DMS79 (cell line): ENCODE measurements around the gene GTPBP1.

Source experiments
- DNase-seq: peaks from one replicate; lab custom pipeline; 2025; lab: John Stamatoyannopoulos, UW

Gene GTPBP1

DNA sequence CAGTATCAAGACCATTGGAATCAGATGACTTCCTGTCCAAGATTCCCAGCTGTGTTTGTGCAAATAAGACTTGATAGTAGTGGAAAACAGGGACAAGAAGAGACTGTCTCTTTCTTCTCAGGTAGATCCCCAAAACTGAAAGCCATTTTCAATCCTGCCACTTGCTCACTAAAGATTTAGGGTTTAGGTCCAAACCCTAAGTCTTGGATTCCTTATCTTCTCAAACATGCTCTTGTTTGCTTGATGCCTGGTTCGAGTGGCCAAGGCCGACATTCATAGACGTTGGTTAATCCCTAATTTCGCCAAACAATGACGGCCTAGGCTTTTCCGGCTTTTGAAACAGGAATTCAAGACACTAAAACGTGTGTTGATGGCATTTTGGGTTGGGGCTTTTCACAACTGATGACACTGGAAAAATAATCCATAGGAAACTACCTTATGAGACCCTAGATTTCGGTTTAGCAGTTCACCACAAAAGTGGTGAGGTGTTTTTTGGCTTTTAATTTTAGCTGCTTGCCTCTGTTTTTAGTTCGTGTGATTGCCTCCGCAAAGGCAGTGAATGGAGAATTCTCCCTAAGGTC lies 1.0 kb upstream of the GTPBP1 start:
- no peak for DNase-seq

GRCh38 chr22:38706101-38706900 lies 557 bp downstream of the GTPBP1 start:
- DNase-seq = no peak

DNA sequence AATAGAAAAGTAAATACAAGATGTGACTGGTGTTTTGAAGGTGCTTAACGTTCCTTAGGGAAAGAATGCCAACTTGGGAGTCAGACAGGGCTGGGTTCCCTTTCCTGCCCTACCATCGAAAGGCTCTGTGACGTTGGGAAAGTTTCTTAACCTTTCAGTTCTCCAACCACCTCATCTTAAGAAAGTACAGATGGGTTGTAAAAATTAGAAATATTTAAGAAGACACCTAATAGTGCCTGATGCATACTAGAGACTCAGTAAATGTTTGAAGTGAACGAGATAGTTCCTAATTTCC lies 1.1 kb downstream of the GTPBP1 start:
- no peak for DNase-seq

- no peak for DNase-seq
Observed at GRCh38 chr22:38707346-38707745, 1.6 kb downstream of the GTPBP1 start.

GRCh38 chr22:38707984-38708383 lies 2.2 kb downstream of the GTPBP1 start:
- no peak for DNase-seq

DNA sequence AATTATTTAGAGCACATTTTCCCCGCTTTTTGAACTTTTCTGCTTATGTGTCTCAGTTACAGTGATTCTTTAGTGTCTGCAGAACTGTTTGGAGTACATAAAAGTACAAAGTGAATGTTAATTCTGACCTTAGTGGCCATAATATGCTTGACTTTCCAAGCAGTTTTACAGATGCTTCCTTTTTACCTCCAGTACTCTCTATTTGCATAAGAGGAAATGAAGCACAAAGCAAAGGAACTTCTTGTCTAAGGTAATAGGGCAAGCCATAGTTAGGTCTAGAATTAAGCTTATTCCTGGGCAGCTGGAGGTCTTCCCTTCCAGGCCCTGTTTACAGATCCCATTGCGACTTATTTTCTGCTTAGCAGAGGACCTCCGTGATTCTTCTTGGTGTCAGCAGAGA lies 3.6 kb downstream of the GTPBP1 start:
- no peak for DNase-seq

DNA sequence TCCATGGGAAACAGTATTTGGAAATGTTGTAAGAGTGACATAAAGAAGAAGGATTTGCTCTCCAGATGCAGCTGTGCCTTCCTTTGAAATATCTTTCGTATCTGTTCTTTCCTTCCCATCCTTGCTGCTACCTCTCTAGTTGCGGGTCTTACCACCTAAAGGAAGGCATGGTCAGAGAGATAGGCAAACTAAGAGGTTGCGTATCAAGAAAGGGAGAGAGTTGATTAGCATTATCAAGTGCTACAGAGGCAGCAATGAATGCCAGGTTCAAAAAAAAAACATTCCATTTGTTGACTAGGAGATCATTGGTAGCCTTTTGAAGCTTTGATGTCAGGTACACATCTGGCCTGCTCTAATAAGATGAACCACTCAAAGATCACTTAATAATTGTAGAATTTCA lies 4.6 kb downstream of the GTPBP1 start:
- DNase-seq = no peak

GRCh38 chr22:38710866-38711265 lies 5.1 kb downstream of the GTPBP1 start:
- DNase-seq = no peak

DNA sequence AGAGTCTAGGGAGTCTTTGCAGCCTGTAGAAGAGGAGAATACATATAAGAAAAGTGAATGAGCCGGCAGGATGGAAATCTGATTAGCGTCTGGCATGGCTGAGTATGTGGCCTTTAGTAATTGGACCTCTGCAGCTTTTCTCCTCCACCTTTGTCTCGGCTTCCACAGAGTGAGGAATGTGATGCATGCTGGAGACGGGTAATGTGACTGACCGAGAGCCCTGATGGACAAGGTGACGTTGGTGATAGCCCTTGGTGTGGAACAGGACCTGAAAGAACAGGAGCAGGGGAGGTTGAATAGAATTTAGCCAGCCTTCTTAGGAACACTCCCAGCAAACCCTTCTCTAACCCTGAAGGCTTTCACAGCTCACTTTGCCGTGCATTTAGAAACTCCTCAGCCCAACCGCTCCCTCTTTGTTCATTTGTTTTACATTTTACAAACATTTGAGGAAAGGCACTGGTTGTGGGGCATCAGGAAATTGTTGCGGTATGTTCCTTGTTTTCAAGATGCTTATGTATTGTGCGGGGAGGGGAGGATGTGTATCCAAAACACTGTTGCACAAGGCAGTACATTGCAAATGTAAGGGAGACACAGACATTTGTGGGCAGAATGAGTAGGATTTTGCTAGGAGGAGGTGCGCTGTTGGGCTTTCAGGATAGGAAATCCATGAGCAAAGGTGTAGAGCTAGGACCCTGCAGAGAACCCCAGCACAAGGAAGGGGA lies 6.9 kb downstream of the GTPBP1 start:
- no peak for DNase-seq

DNA sequence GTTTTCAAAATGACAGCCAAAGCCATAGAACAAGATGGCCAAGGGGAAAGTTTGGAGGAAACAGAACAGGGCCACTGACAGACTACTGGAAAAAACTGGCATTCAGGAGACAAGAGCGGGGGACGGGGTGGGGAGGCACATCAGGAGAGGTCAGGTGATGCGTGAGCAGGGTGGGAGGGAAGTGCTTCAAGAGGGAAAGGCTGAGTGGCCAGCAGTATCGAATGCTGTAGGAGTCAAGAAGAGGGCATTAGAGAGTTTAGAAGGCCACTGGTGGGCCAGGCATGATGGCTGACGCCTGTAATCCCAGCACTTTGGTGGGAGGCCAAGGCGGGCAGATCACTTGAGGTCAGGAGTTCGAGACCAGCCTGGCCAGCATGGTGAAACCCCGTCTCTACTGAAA lies 8.2 kb downstream of the GTPBP1 start:
- DNase-seq = no peak

DNA sequence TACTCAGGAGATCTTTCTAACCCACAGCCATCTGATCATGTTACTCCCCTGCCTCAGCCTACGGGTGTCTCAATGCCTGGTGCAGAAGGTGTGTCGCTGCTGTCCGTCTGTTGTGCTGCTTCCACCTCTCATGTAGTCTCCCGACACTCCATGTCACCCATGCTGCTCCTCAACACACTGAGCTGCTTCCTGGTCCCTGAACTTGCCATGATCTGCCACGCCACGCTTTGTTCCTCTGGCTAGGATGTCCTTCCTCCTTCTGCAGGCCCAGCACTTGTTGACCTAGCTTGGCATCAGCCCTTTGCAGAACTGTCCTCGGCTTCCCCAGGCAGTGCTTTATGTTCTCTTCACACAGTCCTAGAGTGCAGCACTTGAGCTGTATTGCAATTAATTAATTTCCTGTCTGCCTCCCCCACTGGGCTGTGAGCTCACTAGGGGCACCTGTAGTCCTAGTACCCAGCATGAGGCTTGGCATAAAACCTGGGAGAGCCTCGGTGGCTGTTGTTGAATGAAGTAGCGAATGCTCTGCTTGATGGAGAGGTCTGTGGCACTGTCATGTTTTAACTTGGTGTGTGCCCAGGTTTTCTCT lies 9.5 kb downstream of the GTPBP1 start:
- peak; percentile 42 for DNase-seq

GRCh38 chr22:38715852-38716251 lies 10.1 kb downstream of the GTPBP1 start:
- DNase-seq = no peak

GRCh38 chr22:38716271-38716670 lies 10.5 kb downstream of the GTPBP1 start:
- DNase-seq = no peak

GRCh38 chr22:38716826-38717225 lies 11.1 kb downstream of the GTPBP1 start:
- DNase-seq = no peak

DNA sequence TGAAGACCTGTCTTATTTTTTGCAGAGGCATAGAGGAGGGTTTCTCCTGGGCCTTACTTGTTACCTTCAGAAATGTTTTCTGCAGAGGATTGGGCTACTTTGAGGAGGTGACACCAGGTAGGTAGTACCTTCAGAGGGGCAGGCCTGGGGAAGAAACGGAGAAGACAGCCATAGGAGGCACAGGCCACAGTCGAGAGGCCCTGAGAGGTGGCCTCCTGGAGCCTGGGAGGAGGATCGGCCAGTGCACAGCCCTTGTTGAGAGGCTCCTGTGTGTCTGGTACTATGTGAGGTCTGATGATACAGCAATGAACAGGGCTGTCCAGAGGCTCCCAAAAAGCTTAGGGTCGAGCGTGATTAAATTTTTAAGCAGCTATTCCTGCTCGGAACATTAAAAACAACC lies 11.5 kb downstream of the GTPBP1 start:
- DNase-seq = no peak

GRCh38 chr22:38718414-38718813 lies 12.7 kb downstream of the GTPBP1 start:
- DNase-seq = no peak

DNA sequence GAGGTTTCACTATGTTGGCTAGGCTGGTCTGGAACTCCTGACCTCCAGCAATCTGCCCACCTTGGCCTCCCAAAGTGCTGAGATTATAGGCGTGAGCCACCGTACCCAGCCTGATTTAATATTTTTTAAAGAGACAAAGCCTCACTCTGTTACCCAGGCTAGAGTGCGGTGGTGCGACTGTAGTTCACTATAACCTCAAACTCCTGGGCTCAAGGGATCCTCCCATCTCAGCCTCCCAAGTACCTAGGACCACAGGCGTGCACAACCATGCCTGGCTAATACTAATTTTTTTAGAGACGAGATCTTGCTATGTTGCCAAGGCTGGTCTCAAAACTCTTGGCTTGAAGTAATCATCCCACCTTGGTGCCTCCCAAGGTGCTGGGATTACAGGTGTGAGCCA lies 13.5 kb downstream of the GTPBP1 start:
- no peak for DNase-seq

GRCh38 chr22:38720350-38720749 lies 14.6 kb downstream of the GTPBP1 start:
- DNase-seq = no peak

GRCh38 chr22:38721551-38721950 lies 15.8 kb downstream of the GTPBP1 start:
- DNase-seq = no peak

DNA sequence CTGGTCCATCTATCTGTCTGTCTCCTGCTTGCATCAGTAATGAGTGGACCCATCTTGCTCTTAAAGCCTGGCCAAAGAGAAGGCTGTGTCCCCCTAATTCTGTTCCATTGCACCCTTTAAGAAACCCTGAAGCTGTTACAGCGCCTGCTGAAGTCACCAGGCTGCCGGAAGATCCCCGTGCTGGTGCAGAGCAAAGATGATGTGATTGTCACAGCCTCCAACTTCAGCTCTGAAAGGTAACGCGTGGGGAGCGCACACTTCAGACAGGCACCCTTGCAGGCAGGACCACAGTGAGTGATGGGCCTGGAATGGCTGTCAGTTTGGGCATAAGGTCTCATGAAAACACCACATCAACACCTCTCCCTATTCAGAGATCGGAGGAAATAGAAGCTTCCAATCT lies 18.4 kb downstream of the GTPBP1 start:
- no peak for DNase-seq

DNA sequence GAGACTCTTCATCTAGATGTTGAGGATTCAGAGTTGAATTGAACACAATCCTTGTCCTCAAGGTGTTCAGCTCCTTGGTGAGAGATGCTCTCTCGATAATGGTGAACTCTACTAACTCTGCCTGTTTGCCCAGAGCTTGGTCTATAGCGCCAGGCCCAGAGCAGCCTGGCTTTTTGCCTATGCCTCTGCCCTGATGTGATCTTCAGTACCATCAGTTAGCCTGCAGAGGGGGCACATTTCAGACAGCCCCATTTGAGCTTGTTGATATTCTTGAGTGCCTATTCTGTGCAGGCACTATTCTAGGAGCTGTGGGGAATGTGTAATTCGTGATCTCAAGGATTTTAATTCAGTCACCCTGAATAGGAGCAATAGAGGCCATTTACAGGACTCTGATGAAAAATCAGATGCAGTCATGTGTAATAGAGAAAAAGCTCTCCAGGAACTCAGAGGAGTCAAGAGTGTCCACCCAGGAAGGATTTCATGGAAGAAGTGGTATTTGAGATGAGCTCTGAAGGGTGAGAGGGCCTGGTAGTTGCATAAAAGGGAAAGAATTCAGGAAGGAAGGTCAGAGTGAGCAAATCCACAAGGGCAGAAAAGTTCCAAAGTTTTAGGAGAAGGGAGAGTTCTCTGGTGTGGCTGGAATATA lies 19.3 kb downstream of the GTPBP1 start:
- DNase-seq = no peak

DNA sequence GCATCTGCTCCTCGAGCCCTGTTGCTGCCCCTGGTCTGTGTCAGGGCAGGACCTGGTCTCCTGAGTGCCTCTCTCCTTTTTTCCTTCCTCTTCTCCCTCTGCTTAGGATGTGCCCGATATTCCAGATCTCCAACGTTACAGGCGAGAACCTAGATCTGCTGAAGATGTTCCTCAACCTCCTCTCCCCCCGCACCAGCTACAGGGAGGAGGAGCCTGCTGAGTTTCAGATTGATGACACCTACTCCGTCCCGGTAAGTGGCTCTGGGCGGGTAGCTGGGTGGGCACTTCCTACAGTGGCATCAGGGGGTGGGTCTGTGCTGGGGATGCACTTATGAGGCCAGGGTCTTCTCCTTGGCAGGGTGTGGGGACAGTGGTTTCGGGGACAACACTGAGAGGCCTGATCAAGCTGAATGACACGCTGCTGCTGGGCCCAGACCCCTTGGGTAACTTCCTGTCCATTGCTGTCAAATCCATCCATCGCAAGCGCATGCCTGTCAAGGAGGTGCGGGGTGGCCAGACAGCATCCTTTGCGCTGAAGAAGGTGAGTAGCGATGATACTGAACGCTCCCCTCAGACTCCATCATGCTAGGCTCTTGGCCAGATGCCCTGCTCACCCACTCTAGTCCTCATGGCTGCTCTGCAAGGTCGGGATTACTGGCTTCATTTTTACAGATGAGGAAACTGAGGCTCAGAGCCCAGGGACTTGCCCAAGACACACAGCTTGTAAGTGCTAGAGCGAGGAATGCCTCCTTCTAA lies 20.3 kb downstream of the GTPBP1 start:
- no peak for DNase-seq
